Measurements from ENCODE around the gene PLAC1.

The PLAC1 gene

DNA sequence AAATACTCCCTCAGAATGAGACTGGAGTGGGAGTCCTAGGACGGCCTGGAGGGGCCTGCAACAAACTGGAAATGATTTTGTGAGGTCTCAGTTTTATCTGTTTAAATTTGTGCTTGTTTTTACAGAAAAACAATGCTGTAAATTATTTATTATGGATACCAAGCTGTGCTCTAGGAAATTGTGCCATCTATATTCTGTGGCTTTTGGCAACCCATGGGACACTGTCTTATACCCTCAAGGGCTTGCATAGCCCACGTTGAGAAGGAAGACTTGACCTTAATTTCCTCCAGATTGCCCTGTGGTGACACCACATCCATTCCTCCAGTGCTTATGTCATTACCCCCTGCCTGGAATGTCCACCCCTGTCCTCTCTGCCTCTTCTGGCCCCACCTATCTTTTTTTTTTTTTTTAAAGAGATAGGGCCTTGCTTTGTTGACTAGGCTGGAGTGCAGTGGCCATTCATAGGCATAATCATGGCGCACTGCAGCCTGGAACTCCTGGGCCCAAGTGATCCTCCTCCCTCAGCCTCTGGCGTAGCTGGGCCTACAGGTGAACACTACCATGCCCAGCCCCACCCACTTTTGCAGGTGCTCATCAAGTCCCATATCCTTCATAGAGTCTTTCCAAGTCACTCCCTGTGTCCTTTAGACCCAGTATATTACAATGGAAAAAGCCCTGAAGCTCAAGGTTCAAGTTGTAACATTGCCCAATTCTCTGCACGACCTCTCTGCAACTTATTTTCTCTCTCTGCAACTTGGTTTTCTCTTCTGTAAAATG lies 120.9 kb downstream of the PLAC1 start:
- FAIRE-seq, result no peak

DNA sequence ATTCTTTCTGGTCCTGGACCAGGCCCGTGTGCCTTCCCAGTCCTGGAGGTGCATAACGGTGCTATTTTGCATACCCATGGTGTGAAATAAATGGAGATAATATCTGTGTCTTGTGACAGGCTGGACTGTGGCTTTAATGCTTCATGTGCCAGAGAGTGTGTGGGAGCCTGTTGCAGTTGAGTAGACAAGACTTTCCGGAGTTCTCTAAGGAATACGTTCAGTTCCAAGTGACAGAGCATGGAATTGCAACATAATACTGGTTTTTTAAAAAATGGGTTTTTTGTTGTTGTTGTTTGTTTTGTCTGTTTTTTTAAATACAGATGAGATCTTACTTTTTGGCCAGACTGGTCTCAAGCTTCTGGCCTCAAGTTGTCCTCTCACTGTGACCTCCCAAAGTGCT lies 124.3 kb downstream of the PLAC1 start:
- no peak for FAIRE-seq

DNA sequence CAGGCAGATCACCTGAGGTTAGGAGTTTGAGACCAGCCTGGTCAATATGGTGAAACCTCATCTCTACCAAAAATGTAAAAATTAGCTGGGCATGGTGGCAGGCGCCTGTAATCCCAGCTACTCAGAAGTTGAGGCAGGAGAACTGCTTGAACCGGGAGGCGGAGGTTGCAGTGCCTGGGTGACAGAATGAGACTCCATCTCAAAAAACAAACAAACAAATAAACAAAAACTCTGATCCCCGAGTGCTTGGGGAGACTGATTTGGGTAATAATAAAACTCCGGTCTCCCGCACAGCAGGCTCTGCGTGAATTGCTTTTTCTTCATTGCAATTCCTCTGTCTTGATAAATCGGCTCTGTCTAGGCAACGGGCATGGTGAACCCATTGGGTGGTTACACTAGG lies 124.9 kb downstream of the PLAC1 start:
- FAIRE-seq, result no peak

DNA sequence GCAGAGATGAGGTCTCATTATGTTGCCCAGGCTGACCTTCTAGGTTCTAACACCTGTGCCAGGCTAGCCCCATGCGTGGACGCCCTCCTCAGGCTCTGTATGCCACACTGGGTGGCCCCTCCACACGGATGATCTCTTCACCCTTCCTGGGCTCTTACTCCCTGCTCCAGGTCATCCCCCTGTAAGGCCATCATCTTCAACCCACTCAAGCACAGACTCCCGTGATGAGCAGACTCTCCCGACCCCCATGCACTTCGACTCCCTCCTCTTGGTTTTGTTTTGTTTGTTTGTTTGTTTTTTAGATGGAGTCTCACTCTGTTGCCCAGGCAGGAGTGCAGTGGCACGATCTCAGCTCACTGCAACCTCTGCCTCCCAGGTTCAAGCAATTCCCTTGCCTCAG lies 127.4 kb downstream of the PLAC1 start:
- FAIRE-seq, result no peak

DNA sequence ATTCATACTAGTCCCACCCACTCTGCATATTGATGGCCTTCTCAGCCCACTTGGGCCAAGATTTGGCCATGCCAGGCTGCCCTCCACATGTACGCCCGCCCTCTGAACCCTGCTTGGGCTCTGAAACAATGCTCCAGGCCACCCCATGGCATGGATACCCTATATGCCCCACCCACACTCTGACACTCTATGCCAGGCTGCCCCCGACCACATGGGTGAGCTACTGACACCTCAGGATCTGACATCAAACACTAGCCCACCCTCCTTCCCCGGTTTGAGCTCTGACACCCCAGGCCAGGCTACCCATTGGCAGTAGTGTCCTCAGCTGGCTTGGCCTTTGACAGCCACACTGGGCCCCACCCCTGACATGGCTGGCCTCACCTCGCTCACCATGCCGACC lies 128.8 kb downstream of the PLAC1 start:
- no peak for FAIRE-seq

DNA sequence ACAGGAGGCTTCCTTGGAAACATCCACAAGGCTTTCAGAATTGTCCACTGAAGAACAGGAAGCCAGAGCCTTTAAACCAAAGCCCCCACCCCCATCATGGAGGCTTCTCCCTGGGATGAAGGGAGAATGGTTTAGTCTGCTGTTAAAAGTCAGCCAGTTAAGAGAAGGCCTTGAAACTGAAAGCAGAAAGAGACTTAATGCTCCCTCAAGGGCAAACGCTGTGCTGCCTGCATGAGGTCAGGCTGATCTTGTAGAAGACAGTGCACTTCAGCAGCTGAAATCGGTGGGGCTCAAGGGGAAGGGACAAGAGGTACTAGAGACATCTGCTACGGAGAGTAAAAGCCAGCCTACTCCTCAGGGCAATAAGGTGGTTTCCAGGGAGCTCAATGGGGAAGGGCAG lies 129.3 kb downstream of the PLAC1 start:
- FAIRE-seq, result no peak

DNA sequence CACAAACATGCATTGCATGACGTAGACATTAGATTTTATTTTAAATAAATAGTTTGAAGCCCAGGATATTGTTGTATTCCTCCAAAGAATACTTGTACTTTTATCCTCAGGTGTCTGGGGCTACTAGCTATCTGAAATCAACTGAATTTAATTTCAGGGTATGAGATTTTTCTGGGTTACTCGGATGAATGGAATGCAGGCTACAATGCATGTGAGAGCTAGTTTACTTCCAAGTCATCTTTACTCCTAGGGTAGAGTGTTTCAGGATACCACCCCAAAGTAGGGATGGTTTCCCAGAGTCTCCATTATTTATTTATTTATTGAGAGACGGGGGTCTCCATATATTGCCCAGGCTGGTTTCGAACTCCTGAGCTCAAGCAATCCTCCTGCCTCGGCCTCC lies 131.9 kb downstream of the PLAC1 start:
- no peak for FAIRE-seq

DNA sequence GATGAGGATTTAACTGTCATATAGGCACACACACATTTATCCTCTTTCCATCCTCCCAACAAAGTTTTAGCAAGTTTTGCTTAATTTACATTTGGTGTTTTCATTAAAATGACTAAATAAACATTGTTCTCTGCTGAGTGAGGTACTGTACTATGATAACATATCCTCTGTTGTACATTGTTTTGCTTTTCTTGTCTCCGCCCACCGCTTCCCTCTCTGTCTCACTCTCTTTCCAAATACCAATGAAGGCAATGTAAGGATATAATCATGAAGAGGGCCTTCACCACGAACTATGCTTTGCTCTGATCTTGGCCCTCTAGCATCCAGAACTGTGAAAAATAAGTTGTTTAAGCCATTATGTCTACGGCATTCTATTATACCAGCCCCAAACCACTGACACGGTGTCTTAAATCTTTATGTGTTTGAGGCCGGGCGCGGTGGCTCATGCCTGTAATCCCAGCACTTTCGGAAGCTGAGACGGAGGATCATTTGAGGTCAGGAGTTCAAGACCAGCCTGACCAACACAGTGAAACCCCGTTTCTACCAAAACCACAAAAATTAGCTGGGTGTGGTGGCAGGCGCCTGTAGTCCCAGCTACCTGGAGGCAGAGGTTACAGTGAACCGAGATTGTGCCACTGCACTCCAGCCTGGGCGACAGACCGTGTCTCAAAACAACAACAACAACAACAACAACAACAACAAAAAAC lies 133.0 kb downstream of the PLAC1 start:
- no peak for FAIRE-seq

DNA sequence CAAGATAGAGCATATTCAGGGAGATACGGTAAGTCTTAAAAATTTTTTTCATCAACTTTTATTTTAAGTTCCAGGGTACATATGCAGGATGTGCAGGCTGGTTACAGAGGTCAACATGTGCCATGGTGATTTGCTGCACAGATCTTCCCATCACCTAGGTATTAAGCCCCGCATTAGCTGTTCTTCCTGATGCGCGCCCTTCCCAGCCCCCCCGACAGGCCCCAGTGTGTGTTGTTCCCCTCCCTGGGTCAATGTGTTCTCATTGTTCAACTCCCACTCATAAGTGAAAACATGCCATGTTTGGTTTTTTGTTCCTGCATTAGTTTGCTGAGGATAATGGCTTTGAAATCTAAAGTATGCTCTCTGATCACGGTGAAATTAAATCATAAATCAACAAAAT lies 134.1 kb downstream of the PLAC1 start:
- FAIRE-seq, result no peak

DNA sequence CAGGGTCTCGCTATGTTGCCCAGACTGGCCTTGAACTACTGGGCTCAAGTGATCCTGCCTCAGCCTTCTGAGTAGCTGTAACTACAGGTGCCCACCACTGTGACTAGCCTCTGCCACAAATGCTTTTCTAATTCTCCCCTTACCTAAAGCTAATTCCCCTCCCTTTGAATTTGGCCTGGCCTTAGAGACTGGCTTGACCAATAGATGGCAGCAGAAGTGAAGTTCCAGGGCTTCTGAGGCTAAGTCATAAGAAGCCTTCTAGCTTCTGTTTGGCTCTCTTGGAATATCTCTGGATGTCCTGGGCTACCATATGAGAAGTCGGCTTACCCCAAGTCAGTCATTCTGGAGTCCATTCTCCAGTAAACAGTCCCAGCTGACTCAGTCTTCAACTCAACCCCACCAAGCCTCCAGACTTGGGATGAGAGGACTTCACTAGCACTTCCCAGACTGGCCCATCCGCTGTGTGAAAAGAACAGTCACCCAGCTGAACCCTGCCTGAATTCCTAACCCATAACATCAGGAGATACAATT lies 137.3 kb downstream of the PLAC1 start:
- peak; percentile 78 for FAIRE-seq

Measured in G401.6 (cell line).